Measurements from ENCODE around the gene KTN1.

Gene KTN1

GRCh38 chr14:55681096-55681495 is 101.1 kb downstream of the KTN1 start:
- TF ChIP-seq CTCF (IDR thresholded peaks at IDR 0.05; ENCODE audit: low read depth, low read length, poor library complexity, severe bottlenecking) (no peak), EZH2phosphoT487 (IDR thresholded peaks at IDR 0.05; ENCODE audit: borderline replicate concordance, low read length) (no peak)
- Histone ChIP-seq H4K20me1 (ENCODE audit: control insufficient read depth, insufficient read depth, low read depth, low read length) (no peaks in the 10 kb centered on the region), H3F3A (ENCODE audit: control insufficient read depth, insufficient read depth) (no peaks in the 10 kb centered on the region), H3K4me2 (ENCODE audit: low read length) (no peak overlapping the region), H3K4me3 (ENCODE audit: low read length) (no peak overlapping the region), H3K79me2 (ENCODE audit: control insufficient read depth, low read length) (no peaks in the 10 kb centered on the region), H3K4me1 (ENCODE audit: control insufficient read depth, low read length) (no peaks in the 10 kb centered on the region), H3K9me3 (ENCODE audit: control insufficient read depth, insufficient read depth, low read length) (no peaks in the 10 kb centered on the region), H3K27me3 (ENCODE audit: control insufficient read depth, low read length) (no peaks in the 10 kb centered on the region), H3K27ac (ENCODE audit: low read depth, low read length) (no peak overlapping the region), H3K36me3 (ENCODE audit: control insufficient read depth, low read length) (peaks cover 83% of the 10 kb centered on the region), H3K9me2 (replicated peaks; ENCODE audit: control insufficient read depth, low read length) (no peaks in the 10 kb centered on the region)

GRCh38 chr14:55684956-55685584 is 105.1 kb downstream of the KTN1 start:
- Histone ChIP-seq H3K36me3 (ENCODE audit: control insufficient read depth, low read length) (peaks cover 62% of the 10 kb centered on the region), H3K27ac (ENCODE audit: low read depth, low read length) (no peak overlapping the region), H3K9me3 (ENCODE audit: control insufficient read depth, insufficient read depth, low read length) (no peaks in the 10 kb centered on the region; the same call in 1 of the 2 replicates), H3K27me3 (ENCODE audit: control insufficient read depth, low read length) (no peaks in the 10 kb centered on the region), H3K79me2 (ENCODE audit: control insufficient read depth, low read length) (no peaks in the 10 kb centered on the region), H3K4me2 (ENCODE audit: low read length) (no peak overlapping the region), H3F3A (ENCODE audit: control insufficient read depth, insufficient read depth) (peaks cover 2% of the 10 kb centered on the region; the same call in 1 of the 2 replicates), H3K9me2 (replicated peaks; ENCODE audit: control insufficient read depth, low read length) (no peaks in the 10 kb centered on the region), H4K20me1 (ENCODE audit: control insufficient read depth, insufficient read depth, low read depth, low read length) (no peaks in the 10 kb centered on the region), H3K4me1 (ENCODE audit: control insufficient read depth, low read length) (peaks cover 4% of the 10 kb centered on the region), H3K4me3 (ENCODE audit: low read length) (no peak overlapping the region)
- no peak for TF ChIP-seq CTCF (IDR thresholded peaks at IDR 0.05; ENCODE audit: low read depth, low read length, poor library complexity, severe bottlenecking)
- no peak for TF ChIP-seq EZH2phosphoT487 (IDR thresholded peaks at IDR 0.05; ENCODE audit: borderline replicate concordance, low read length)

GRCh38 chr14:55686713-55687112 is 106.7 kb downstream of the KTN1 start:
- Histone ChIP-seq H3K9me3 (ENCODE audit: control insufficient read depth, insufficient read depth, low read length) (no peaks in the 10 kb centered on the region; the same call in 1 of the 2 replicates), H3K36me3 (ENCODE audit: control insufficient read depth, low read length) (peaks cover 47% of the 10 kb centered on the region), H4K20me1 (ENCODE audit: control insufficient read depth, insufficient read depth, low read depth, low read length) (no peaks in the 10 kb centered on the region), H3K4me2 (ENCODE audit: low read length) (no peak overlapping the region), H3K4me1 (ENCODE audit: control insufficient read depth, low read length) (peaks cover 20% of the 10 kb centered on the region), H3K27ac (ENCODE audit: low read depth, low read length) (no peak overlapping the region), H3K79me2 (ENCODE audit: control insufficient read depth, low read length) (no peaks in the 10 kb centered on the region), H3K9me2 (replicated peaks; ENCODE audit: control insufficient read depth, low read length) (no peaks in the 10 kb centered on the region), H3K27me3 (ENCODE audit: control insufficient read depth, low read length) (no peaks in the 10 kb centered on the region), H3K4me3 (ENCODE audit: low read length) (no peak overlapping the region), H3F3A (ENCODE audit: control insufficient read depth, insufficient read depth) (peaks cover 3% of the 10 kb centered on the region; the same call in 1 of the 2 replicates)
- no peak for TF ChIP-seq EZH2phosphoT487 (IDR thresholded peaks at IDR 0.05; ENCODE audit: borderline replicate concordance, low read length)
- TF ChIP-seq CTCF (IDR thresholded peaks at IDR 0.05; ENCODE audit: low read depth, low read length, poor library complexity, severe bottlenecking), result no peak

Measured in DOHH2 (cell line).